Ovary (tissue), 3 donors: ENCODE data around the gene BCL7A.

Source experiments
- EP300 ChIP-seq: sonication (generic); formaldehyde crosslinking; IDR thresholded peaks from one replicate; pipeline ENCODE4 v1.6.1; 2017; ENCODE audit warnings: antibody characterized with exemption
- POLR2A ChIP-seq: fragments of 450-650 bp; IDR thresholded peaks from one replicate; pipeline ENCODE4 v1.6.1; 2017; ENCODE audit warnings: antibody characterized with exemption, mild to moderate bottlenecking, moderate library complexity
- TF ChIP-seq, protein P1 (sequence below), 3 donors: fragments of 450-650 bp in 2 of 3; fragments of 200-600 bp in 1 of 3; IDR thresholded peaks; one replicate each; pipeline versions ENCODE4 v1.5.1 to v1.8.0; 2016 to 2022; ENCODE audit warnings: antibody characterized with exemption in 3 of 3, mild to moderate bottlenecking in 1 of 3
- donor health status: DM: no; HTN: no; CAD: no.

GRCh38 chr12:122024132-122024785 lies 2.6 kb downstream of the BCL7A start:
- TF ChIP-seq, protein P1, sequence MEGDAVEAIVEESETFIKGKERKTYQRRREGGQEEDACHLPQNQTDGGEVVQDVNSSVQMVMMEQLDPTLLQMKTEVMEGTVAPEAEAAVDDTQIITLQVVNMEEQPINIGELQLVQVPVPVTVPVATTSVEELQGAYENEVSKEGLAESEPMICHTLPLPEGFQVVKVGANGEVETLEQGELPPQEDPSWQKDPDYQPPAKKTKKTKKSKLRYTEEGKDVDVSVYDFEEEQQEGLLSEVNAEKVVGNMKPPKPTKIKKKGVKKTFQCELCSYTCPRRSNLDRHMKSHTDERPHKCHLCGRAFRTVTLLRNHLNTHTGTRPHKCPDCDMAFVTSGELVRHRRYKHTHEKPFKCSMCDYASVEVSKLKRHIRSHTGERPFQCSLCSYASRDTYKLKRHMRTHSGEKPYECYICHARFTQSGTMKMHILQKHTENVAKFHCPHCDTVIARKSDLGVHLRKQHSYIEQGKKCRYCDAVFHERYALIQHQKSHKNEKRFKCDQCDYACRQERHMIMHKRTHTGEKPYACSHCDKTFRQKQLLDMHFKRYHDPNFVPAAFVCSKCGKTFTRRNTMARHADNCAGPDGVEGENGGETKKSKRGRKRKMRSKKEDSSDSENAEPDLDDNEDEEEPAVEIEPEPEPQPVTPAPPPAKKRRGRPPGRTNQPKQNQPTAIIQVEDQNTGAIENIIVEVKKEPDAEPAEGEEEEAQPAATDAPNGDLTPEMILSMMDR (IDR thresholded peaks at IDR 0.05): no peak
- TF ChIP-seq POLR2A: no peak
- TF ChIP-seq EP300: no peak
